Hepatocyte (in vitro differentiated cells): ENCODE results near the gene PSD2.

Experiments
- EZH2 ChIP-seq: fragments of 200-600 bp; sonication (generic); IDR thresholded peaks from 2 replicates; pipeline ENCODE4 v1.6.1; 2016; ENCODE audit warnings: antibody characterized with exemption, mild to moderate bottlenecking, borderline replicate concordance
- EZH2phosphoT487 ChIP-seq: fragments of 200-600 bp; sonication (generic); IDR thresholded peaks from one replicate; pipeline ENCODE4 v1.6.1; 2018; ENCODE audit warnings: antibody characterized with exemption, mild to moderate bottlenecking, low read depth, moderate library complexity; ENCODE audit not compliant: unreplicated experiment, severe bottlenecking
- TF ChIP-seq, protein P1 (sequence below): fragments of 200-600 bp; sonication (generic); IDR thresholded peaks from 2 replicates; pipeline ENCODE4 v1.5.1; 2016; ENCODE audit warnings: antibody characterized with exemption, mild to moderate bottlenecking; ENCODE audit not compliant: poor library complexity

GRCh38 chr5:139752506-139753473 lies 42.8 kb upstream of the PSD2 start:
- TF ChIP-seq EZH2phosphoT487 (no peak), EZH2 (no peak)
- TF ChIP-seq, protein P1, sequence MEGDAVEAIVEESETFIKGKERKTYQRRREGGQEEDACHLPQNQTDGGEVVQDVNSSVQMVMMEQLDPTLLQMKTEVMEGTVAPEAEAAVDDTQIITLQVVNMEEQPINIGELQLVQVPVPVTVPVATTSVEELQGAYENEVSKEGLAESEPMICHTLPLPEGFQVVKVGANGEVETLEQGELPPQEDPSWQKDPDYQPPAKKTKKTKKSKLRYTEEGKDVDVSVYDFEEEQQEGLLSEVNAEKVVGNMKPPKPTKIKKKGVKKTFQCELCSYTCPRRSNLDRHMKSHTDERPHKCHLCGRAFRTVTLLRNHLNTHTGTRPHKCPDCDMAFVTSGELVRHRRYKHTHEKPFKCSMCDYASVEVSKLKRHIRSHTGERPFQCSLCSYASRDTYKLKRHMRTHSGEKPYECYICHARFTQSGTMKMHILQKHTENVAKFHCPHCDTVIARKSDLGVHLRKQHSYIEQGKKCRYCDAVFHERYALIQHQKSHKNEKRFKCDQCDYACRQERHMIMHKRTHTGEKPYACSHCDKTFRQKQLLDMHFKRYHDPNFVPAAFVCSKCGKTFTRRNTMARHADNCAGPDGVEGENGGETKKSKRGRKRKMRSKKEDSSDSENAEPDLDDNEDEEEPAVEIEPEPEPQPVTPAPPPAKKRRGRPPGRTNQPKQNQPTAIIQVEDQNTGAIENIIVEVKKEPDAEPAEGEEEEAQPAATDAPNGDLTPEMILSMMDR = no peak
